ENCODE data around the gene VWA8. TPM values are rescaled to one million over a fixed set of nuclear protein-coding genes. Genes with fewer than 3 reads are reported as not detected.

VWA8 gene
- total and polyA plus RNA-seq, 4 donors = 7.1 to 50.3 (median 12.4) TPM

GRCh38 chr13:41696163-41697003 lies 264.5 kb downstream of the VWA8 start:
- H3K27ac ChIP-seq (ENCODE audit: low read depth in 1 of 2, low read length in 2 of 2) = peak overlapping the region; percentile 46 to 87
- peaks cover 0 to 18% (median 1%) of the 10 kb centered on the region in 4 donors for H3K36me3 ChIP-seq (ENCODE audit: control insufficient read depth in 4 of 4, insufficient read depth in 3 of 4, low read depth in 1 of 4, low read length in 3 of 4)
- DNase-seq (ENCODE audit: low spot score) = no peak
- no peaks in the 10 kb centered on the region for H3K9me3 ChIP-seq (ENCODE audit: control insufficient read depth in 4 of 4, low read length in 3 of 4)
- no peak overlapping the region for H3K4me3 ChIP-seq (ENCODE audit: low read depth in 1 of 3, low read length in 3 of 3)
- H3K4me1 ChIP-seq (ENCODE audit: control insufficient read depth in 4 of 4, insufficient read depth in 4 of 4, low read length in 3 of 4) = peaks cover 0 to 10% (median 2%) of the 10 kb centered on the region in 4 donors
- H3K27me3 ChIP-seq (ENCODE audit: control insufficient read depth in 4 of 4, insufficient read depth in 4 of 4, low read length in 3 of 4) = no peaks in the 10 kb centered on the region
- no peak overlapping the region for H3K9ac ChIP-seq (ENCODE audit: low read depth in 1 of 2, low read length in 2 of 2)
- TF ChIP-seq RAD21 (IDR thresholded peaks at IDR 0.05) (no peak), HNF4A (conservative IDR thresholded peaks at IDR 0.05) (no peak), TAF1 (conservative IDR thresholded peaks at IDR 0.05) (no peak), RXRA (IDR thresholded peaks at IDR 0.05) (no peak), EGR1 (IDR thresholded peaks at IDR 0.05; ENCODE audit: low read depth in 2 of 2) (no peak), YY1 (IDR thresholded peaks at IDR 0.05) (no peak), HNF4G (IDR thresholded peaks at IDR 0.05) (no peak), ZBTB33 (IDR thresholded peaks at IDR 0.05) (no peak), CTCF (IDR thresholded peaks at IDR 0.05; ENCODE audit: low read depth, low read length, missing input control) (no peak), JUND (IDR thresholded peaks at IDR 0.05) (no peak), NR2F2 (IDR thresholded peaks at IDR 0.05) (no peak), FOXA2 (IDR thresholded peaks at IDR 0.05) (no peak), REST (IDR thresholded peaks at IDR 0.05) (no peak), MAX (IDR thresholded peaks at IDR 0.05) (no peak), FOXA1 (IDR thresholded peaks at IDR 0.05) (no peak), ATF3 (IDR thresholded peaks at IDR 0.05) (no peak), GABPA (IDR thresholded peaks at IDR 0.05 in 1 of 2, conservative IDR thresholded peaks at IDR 0.05 in 1 of 2) (no peak)
